ENCODE data around the gene TRIM9.
A peak's percentile ranks its signal among the peaks of the same experiment; 100 is the strongest.

Gene TRIM9

GRCh38 chr14:50953502-50953901 is 141.4 kb downstream of the TRIM9 start:
- no peak for TF ChIP-seq CTCF (IDR thresholded peaks at IDR 0.05; ENCODE audit: insufficient read depth, low read depth, low read length, missing control alignments)
- H3K4me3 ChIP-seq (ENCODE audit: low read length) = no peak overlapping the region
- DNase-seq (ENCODE audit: low read depth) = no peak

DNA sequence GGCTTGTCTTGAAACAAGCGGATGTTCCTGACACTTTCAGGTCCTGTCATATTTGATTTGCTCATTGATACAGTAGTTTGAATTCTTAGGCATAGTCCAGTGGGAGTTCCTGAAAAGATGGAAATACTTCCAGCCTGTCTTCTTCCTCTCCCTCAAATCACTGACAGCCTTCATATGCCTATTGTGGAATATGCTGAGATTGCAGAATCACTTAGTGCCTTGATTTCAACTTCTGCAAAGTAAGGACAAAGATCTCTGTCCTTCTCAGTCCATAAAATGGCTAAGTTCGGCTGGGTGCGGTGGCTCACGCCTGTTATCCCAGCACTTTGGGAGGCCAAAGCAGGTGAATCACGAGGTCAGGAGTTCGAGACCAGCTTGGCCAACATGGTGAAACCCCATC is 143.9 kb downstream of the TRIM9 start:
- DNase-seq (ENCODE audit: low read depth) = no peak
- TF ChIP-seq CTCF (IDR thresholded peaks at IDR 0.05; ENCODE audit: insufficient read depth, low read depth, low read length, missing control alignments) = no peak
- no peak overlapping the region for H3K4me3 ChIP-seq (ENCODE audit: low read length)

DNA sequence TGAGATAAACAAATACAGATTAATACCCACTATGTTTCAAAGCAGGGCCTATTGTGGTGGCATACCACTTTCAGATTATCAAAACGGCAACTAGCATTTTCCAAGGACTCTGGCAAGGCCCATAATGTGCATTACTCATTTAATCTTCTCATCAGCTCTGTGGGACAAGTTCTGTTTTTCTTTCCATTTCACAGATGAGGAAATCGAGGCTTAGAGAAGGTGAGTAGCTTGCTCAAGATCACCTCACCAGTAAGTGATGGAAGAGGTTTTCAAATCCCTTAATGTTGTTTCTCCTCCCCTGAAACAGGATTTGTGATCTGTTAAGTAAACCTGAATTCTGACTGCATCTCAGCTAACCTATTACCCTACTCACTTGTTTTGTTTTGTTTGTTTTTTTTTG is 146.7 kb downstream of the TRIM9 start:
- H3K4me3 ChIP-seq (ENCODE audit: low read length) = no peak overlapping the region
- no peak for TF ChIP-seq CTCF (IDR thresholded peaks at IDR 0.05; ENCODE audit: insufficient read depth, low read depth, low read length, missing control alignments)

DNA sequence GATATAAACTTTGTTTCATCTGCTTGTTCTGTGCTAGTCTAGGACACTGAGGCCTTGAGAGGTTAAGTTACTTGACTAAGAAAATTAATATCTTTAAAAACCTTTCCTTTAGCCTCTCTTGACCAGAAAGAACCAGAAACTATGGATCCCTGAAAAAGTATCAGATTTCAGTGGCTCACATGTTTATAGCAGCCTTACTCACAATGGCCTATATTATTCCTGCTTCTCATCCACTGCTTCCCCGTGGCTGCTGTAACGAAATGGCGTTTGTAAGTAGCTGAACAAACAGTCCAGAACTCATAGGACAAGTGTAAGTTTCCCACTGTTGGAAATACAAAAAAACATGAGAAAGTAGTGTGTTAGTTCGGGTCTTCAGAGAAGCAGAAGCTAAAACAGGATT is 147.5 kb downstream of the TRIM9 start:
- no peak for TF ChIP-seq CTCF (IDR thresholded peaks at IDR 0.05; ENCODE audit: insufficient read depth, low read depth, low read length, missing control alignments)
- peak; percentile 24 for DNase-seq (ENCODE audit: low read depth)
- no peak overlapping the region for H3K4me3 ChIP-seq (ENCODE audit: low read length)

More for the DNA sequence above, 146.7 kb downstream of the TRIM9 start:
- no peak for DNase-seq (ENCODE audit: low read depth)

DNA sequence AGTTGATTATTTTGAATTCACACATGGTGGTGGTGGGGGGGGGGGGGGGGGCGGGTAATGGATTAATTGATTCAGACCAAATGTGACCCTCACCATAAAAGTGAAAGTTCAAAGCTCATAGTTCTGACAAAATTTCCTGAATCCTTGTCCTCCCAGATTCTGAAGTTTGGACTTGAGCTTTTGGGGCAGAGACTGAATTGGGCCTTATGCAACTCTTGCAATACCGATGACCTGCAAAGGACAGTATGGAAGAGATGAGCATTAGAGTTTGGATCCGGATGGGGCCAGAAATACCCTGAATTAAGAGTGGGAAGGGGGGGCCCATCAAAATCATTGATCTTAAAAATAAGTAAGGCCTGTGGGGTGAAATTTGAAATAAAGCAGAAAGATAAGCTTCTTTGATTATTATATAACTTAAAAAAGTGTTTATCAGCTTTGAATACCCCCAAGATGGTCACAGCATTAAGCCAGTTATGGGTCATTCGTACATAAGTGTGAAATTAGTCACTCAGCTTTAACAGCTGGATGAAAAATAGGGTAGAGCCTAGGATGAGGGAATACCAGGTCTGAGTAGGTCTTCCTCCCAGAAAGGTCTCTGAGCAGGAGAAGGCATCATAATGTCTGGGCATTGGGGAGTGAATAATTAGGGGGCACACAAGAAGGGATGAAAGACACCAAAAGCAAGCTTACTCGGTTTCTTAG is 148.5 kb downstream of the TRIM9 start:
- no peak overlapping the region for H3K4me3 ChIP-seq (ENCODE audit: low read length)
- no peak for TF ChIP-seq CTCF (IDR thresholded peaks at IDR 0.05; ENCODE audit: insufficient read depth, low read depth, low read length, missing control alignments)
- no peak for DNase-seq (ENCODE audit: low read depth)

DNA sequence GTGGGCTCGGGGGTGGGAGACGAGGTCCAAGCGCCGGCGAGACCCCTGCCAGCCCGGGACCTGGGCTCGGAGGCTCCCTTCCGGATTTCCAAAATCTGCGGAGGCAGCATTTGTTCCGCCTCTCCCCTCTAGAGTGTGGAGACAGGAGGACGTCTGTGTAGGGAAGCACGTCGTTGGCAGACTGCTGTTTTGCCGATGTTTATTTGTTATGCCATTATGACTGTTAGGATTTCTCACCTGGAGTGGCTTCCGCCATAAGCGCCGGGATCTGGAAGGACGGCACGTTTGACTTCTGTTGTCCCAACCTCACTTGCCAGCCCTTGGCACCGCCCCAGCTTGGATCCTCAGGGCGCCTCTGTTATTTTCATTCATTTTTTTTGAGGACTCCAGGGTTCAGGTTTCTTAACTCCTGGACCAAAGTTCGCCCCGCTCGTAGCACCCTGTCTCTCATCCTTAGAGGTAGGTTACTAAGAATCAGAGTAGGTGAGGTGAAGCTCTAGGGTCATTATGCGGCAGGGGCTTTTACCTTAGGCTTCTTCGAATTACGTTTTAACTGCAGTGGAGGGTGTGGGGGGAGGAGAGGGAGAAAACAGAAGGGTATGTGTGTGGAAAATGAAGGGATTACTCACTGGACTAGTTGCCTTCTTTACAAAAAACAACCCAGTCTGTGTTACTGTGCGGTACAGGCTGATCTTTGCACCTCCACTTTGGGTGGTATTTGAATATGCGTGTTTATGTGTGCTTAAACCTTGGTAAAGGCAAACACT is 150.1 kb downstream of the TRIM9 start:
- TF ChIP-seq CTCF (IDR thresholded peaks at IDR 0.05; ENCODE audit: insufficient read depth, low read depth, low read length, missing control alignments) = no peak
- peak; percentile 83 for DNase-seq (ENCODE audit: low read depth)
- peak overlapping the region; percentile 81 for H3K4me3 ChIP-seq (ENCODE audit: low read length)
